WTC11 (cell line): ENCODE results near the gene CDKN3. TPM values are rescaled to one million over a fixed set of nuclear protein-coding genes. Genes with fewer than 3 reads are reported as not detected.
A peak's percentile ranks its signal among the peaks of the same experiment; 100 is the strongest.
"Not testable (repeated sequence)": the region's sequence is repeated elsewhere in the genome, so short reads cannot be mapped to it uniquely, and the experiment has no call there.

ENCODE experiments used
- ATAC-seq: fragments of 200-7000 bp; cut with Tn5 transposase; 2 replicates; pipeline ENCODE4 v1.10.0; 2021; ENCODE audit warnings: mild to moderate bottlenecking, moderate library complexity
- CTCF ChIA-PET: fragments of 300-600 bp; sonication (Branson Sonifier 250); formaldehyde crosslinking; loops from one replicate; lab custom pipeline; 2021; ENCODE audit warnings: antibody characterized with exemption; lab: Charles Lee
- POLR2A ChIA-PET: fragments of 350-600 bp; sonication (Branson Sonifier 250); formaldehyde crosslinking; loops from one replicate; lab custom pipeline; 2021; ENCODE audit warnings: antibody characterized with exemption; lab: Charles Lee
- DNase-seq: peaks from one replicate; pipeline ENCODE4 v3.0.0; 2021; ENCODE audit warnings: low spot score
- H3K27ac Mint-ChIP-seq: 2 replicates; pipeline ENCODE4 v1.8.0; 2021; ENCODE audit warnings: mixed read lengths
- H3K27me3 Mint-ChIP-seq: 2 replicates; pipeline ENCODE4 v1.8.0; 2021; ENCODE audit warnings: low read depth, mild to moderate bottlenecking, moderate library complexity, mixed read lengths
- H3K36me3 Mint-ChIP-seq: 2 replicates; pipeline ENCODE4 v1.8.0; 2021; ENCODE audit warnings: mixed read lengths
- H3K4me1 Mint-ChIP-seq: 2 replicates; pipeline ENCODE4 v1.8.0; 2022; ENCODE audit warnings: mixed read lengths
- H3K4me3 Mint-ChIP-seq: 2 replicates; pipeline ENCODE4 v1.8.0; 2021; ENCODE audit warnings: mild to moderate bottlenecking, moderate library complexity, mixed read lengths
- H3K9me3 Mint-ChIP-seq: 2 replicates; pipeline ENCODE4 v1.8.0; 2021; ENCODE audit warnings: mixed read lengths
- AFF4 ChIP-seq: sonication (generic); formaldehyde crosslinking; IDR thresholded peaks from 2 replicates; pipeline ENCODE4 v1.8.1; 2023; ENCODE audit warnings: mild to moderate bottlenecking, missing genetic modification reagents, borderline replicate concordance
- HMGA2 ChIP-seq: fragments of 250-450 bp; sonication (Bioruptor Pico); IDR thresholded peaks from 2 replicates; pipeline ENCODE4 v1.4.0; 2021; ENCODE audit warnings: mild to moderate bottlenecking, moderate library complexity
- NFYB ChIP-seq: sonication (generic); formaldehyde crosslinking; conservative IDR thresholded peaks from 2 replicates; pipeline ENCODE4 v1.8.0; 2022; ENCODE audit warnings: low read depth, missing genetic modification reagents
- STAT6 ChIP-seq: sonication (generic); formaldehyde crosslinking; conservative IDR thresholded peaks from 2 replicates; pipeline ENCODE4 v1.8.1; 2023; ENCODE audit warnings: mild to moderate bottlenecking, low read depth, missing genetic modification reagents, moderate library complexity
- USF1 ChIP-seq: sonication (generic); formaldehyde crosslinking; IDR thresholded peaks from 2 replicates; pipeline ENCODE4 v1.8.0; 2022; ENCODE audit warnings: mild to moderate bottlenecking, missing genetic modification reagents
- total RNA-seq: library from RNA; stranded (reverse); gene quantifications from 3 replicates; pipeline ENCODE4 v1.2.3, GENCODE V29; 2021
- TF ChIP-seq, protein P1 (sequence below): fragments of 250-450 bp; sonication (Bioruptor Pico); IDR thresholded peaks from 2 replicates; pipeline ENCODE4 v2.1.2; 2022; ENCODE audit warnings: mild to moderate bottlenecking, moderate library complexity
- TF ChIP-seq, protein P2 (sequence below): sonication (generic); formaldehyde crosslinking; IDR thresholded peaks from 2 replicates; pipeline ENCODE4 v1.8.1; 2022; ENCODE audit warnings: mild to moderate bottlenecking, moderate library complexity, missing genetic modification reagents
- TF ChIP-seq, protein P3 (sequence below): fragments of 250-450 bp; sonication (Bioruptor Pico); IDR thresholded peaks from 2 replicates; pipeline ENCODE4 v1.9.0; 2021; ENCODE audit warnings: mild to moderate bottlenecking

CDKN3 gene
- total RNA-seq, 1 experiment from 2014 or later = 55.4 TPM

DNA sequence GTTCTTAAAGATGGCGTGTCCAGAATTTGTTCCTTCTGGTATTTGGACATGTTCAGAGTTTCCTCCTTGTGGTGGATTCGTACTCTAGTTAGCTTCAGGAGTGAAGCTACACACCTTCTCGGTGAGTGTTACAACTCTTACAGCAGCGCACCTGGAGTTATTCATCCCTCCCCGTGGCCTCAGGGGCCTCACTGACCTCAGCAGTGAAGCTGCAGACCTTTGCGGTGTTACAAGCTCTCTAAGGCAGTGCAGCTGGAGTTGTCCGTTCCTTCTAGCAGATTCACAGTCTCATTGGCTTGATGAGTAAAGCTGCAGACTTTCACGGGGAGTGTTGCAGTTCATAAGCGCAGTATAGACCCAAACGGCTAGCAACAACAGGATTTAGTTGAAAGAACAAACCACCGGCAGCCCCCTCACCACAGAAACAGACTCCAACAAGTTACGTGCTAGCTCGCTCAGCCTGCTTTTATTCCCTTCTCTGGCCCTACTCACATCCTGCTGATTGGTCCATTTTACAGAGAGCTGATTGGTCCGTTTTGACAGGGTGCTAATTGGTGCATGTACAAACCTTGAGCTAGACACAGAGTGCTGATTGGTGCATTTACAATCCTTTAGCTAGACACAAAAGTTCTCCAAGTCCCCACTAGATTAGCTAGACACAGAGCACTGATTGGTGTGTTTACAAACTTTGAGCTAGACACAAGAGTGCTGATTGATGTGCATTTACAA, 4.5 kb upstream of the CDKN3 start:
- CTCF ChIA-PET = interaction anchor here (0.6 to 7.1 kb wide), 6 partner anchors 11 to 101 kb away, joined by 3 to 71 read pairs (median 12); no protein-coding TSS in a partner anchor
- Mint-ChIP-seq H3K4me1 (peaks cover 21% of the 10 kb centered on the region; the same call in 1 of the 2 replicates), H3K36me3 (no peaks in the 10 kb centered on the region), H3K4me3 (no peak overlapping the region), H3K27me3 (peaks cover 8% of the 10 kb centered on the region; the same call in 1 of the 2 replicates), H3K9me3 (no peaks in the 10 kb centered on the region), H3K27ac (no peak overlapping the region)
- ATAC-seq (no peak), DNase-seq (no peak)
- POLR2A ChIA-PET = no interaction called here
- TF ChIP-seq NFYB (CRISPR knock-in tag) (peak; percentile 71), USF1 (CRISPR knock-in tag) (no peak)
- TF ChIP-seq, protein P1, sequence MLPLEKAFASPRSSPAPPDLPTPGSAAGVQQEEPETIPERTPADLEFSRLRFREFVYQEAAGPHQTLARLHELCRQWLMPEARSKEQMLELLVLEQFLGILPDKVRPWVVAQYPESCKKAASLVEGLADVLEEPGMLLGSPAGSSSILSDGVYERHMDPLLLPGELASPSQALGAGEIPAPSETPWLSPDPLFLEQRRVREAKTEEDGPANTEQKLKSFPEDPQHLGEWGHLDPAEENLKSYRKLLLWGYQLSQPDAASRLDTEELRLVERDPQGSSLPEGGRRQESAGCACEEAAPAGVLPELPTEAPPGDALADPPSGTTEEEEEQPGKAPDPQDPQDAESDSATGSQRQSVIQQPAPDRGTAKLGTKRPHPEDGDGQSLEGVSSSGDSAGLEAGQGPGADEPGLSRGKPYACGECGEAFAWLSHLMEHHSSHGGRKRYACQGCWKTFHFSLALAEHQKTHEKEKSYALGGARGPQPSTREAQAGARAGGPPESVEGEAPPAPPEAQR (CRISPR knock-in tag) = no peak
- TF ChIP-seq, all 79 proteins: peak for 1

GRCh38 chr14:54392986-54393884, 3.6 kb upstream of the CDKN3 start:
- POLR2A ChIA-PET = interaction anchor here (0.6 kb wide), 3 partner anchors 291 to 873 kb away, joined by 3 to 5 read pairs (median 3); no protein-coding TSS in a partner anchor

GRCh38 chr14:54394596-54394995, 2.2 kb upstream of the CDKN3 start:
- Mint-ChIP-seq H3K36me3 (no peaks in the 10 kb centered on the region), H3K27me3 (peaks cover 11% of the 10 kb centered on the region; the same call in 1 of the 2 replicates), H3K27ac (no peak overlapping the region), H3K4me3 (no peak overlapping the region), H3K9me3 (no peaks in the 10 kb centered on the region), H3K4me1 (peaks cover 38% of the 10 kb centered on the region)
- TF ChIP-seq STAT6 = no peak
- TF ChIP-seq, protein P2, sequence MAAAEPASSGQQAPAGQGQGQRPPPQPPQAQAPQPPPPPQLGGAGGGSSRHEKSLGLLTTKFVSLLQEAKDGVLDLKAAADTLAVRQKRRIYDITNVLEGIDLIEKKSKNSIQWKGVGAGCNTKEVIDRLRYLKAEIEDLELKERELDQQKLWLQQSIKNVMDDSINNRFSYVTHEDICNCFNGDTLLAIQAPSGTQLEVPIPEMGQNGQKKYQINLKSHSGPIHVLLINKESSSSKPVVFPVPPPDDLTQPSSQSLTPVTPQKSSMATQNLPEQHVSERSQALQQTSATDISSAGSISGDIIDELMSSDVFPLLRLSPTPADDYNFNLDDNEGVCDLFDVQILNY (CRISPR knock-in tag) = no peak
- no peak for TF ChIP-seq HMGA2 (CRISPR knock-in tag)
- TF ChIP-seq, protein P3, sequence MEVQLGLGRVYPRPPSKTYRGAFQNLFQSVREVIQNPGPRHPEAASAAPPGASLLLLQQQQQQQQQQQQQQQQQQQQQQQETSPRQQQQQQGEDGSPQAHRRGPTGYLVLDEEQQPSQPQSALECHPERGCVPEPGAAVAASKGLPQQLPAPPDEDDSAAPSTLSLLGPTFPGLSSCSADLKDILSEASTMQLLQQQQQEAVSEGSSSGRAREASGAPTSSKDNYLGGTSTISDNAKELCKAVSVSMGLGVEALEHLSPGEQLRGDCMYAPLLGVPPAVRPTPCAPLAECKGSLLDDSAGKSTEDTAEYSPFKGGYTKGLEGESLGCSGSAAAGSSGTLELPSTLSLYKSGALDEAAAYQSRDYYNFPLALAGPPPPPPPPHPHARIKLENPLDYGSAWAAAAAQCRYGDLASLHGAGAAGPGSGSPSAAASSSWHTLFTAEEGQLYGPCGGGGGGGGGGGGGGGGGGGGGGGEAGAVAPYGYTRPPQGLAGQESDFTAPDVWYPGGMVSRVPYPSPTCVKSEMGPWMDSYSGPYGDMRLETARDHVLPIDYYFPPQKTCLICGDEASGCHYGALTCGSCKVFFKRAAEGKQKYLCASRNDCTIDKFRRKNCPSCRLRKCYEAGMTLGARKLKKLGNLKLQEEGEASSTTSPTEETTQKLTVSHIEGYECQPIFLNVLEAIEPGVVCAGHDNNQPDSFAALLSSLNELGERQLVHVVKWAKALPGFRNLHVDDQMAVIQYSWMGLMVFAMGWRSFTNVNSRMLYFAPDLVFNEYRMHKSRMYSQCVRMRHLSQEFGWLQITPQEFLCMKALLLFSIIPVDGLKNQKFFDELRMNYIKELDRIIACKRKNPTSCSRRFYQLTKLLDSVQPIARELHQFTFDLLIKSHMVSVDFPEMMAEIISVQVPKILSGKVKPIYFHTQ = no peak
- TF ChIP-seq AFF4 = no peak
- POLR2A ChIA-PET = no interaction called here
- DNase-seq = no peak
- ATAC-seq = no peak
- CTCF ChIA-PET = interaction anchor here (1.1 to 7.1 kb wide), 6 partner anchors 13 to 99 kb away, joined by 3 to 71 read pairs (median 18); no protein-coding TSS in a partner anchor

More at GRCh38 chr14:54392986-54393884, 3.6 kb upstream of the CDKN3 start:
- CTCF ChIA-PET = interaction anchor here (0.6 to 7.1 kb wide), 9 partner anchors 11 to 198 kb away, joined by 3 to 71 read pairs (median 4); no protein-coding TSS in a partner anchor
- H3K4me1 Mint-ChIP-seq = peaks cover 27% of the 10 kb centered on the region
- H3K9me3 Mint-ChIP-seq, ATAC-seq, H3K36me3 Mint-ChIP-seq, H3K27ac Mint-ChIP-seq: not testable (repeated sequence)
- peaks cover 11% of the 10 kb centered on the region; the same call in 1 of the 2 replicates for H3K27me3 Mint-ChIP-seq
- peak overlapping the region; percentile 38; the same call in 1 of the 2 replicates for H3K4me3 Mint-ChIP-seq
- peak; percentile 32 for DNase-seq
